Stimulated activated naive CD8-positive, alpha-beta T cell treated with anti-CD3 and anti-CD28 coated beads, Interleukin-15, Interleukin-2, amounts not matched to agents 100 U/mL and 50 U/mL, for 24 hours (primary cell): ENCODE data around the gene LMO4.

Experiments
- ATAC-seq: fragments of 150-1000 bp; cut with Tn5 transposase; one replicate; pipeline ENCODE4 v1.10.0; 2021
- DNase-seq: peaks from one replicate; pipeline ENCODE4 v3.0.0; 2021

LMO4 gene

DNA sequence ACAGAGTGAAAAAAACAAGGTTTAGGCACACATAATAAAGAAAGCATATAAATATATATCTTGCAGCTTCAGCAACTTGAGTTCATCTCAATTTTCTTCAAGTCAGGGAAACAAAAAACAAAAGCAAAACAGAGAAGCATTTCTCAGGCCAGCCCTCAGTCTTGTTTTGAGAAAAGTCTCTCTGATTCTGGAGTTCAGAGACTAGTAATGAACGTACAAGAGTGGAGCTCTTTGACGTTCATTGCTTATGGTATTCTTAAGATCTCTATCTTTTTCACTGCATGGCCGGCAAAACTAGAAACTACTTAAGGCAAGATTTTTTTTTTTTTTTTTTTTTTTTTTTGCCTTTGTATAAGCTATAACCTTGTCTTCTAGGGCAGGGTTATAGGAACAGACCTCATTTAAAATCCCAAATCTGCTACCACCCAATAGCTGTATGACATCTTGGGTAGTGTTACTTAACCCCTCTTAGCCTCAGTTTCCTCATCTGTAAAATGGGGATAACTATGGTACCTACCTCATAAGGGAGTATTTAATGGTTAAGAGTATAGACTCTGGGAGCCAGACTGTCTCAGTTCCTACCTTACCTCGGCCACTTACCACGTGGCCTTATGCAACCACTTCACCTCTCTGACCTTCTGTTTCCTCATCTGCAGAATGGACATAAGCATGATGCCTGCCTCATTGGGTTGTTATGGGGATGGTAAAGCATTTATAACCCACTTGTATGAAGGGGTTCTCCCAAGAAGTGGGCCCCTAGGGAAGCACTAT is 33.6 kb downstream of the LMO4 start:
- ATAC-seq, result no peak
- DNase-seq, result no peak

DNA sequence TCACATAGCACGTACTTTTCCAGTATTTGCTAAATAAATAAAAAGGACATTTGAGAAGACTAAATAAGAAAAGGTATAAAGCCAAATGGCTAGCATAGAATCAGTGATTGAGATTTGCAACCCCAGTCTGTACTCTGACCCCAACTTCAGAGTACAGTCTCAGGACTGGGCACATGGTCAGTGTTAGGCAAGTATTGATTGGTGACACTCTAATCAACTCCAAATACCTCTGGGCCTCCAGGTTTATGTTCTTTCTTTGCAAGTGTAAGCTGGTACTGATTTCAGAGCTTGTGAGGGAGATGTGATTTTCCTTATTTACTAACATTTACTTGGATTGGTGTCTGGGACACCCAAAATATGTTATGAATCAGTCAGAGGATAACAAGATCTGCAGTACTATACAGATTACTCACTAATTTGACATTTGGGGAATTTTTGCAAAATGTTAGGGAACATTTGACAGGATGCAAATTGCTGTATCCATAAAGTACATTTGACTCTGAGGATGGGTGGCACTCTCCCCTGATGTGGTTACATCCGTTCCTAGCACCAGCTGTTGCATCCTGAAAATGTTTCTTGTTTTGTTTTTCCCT is 34.2 kb downstream of the LMO4 start:
- DNase-seq (no peak), ATAC-seq (no peak)

DNA sequence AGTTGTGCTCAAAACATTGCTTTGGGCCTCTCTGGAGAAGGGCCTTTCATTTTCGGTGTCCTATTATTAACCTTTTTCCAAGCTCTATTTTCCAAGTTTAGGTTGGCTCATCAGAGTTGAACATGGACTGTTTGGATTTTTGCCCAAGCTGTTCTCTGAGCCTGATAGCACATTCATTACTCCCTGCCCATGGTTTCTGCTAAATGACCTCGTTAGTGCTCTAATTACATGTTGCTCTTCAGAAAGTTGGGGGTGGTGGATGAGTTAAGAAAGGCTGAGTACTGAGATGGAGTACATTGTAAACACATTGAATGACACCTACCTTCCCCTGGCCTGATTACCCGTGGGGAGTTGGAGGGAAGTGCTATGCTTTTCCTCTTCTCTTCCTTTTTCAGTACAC is 38.9 kb downstream of the LMO4 start:
- DNase-seq (no peak), ATAC-seq (no peak)

DNA sequence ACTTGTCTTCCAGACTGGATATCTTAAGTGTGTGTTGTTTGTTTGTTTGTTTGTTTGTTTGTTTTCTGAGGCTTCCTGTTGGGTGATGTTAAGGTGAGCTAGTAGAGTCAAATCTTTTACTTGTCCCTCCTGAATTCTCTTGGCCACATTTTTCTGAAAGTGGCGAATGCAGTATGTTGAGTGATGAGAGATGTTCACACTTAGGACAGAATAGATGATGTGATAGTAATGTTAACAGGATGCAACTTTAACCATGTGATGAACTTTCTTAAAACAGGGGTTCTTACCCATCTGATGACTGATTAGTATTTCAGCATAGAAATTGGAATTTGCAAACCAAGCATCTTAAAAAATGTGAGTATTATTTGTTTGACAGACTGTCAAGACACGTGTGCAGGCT is 40.2 kb downstream of the LMO4 start:
- DNase-seq (no peak), ATAC-seq (no peak)

DNA sequence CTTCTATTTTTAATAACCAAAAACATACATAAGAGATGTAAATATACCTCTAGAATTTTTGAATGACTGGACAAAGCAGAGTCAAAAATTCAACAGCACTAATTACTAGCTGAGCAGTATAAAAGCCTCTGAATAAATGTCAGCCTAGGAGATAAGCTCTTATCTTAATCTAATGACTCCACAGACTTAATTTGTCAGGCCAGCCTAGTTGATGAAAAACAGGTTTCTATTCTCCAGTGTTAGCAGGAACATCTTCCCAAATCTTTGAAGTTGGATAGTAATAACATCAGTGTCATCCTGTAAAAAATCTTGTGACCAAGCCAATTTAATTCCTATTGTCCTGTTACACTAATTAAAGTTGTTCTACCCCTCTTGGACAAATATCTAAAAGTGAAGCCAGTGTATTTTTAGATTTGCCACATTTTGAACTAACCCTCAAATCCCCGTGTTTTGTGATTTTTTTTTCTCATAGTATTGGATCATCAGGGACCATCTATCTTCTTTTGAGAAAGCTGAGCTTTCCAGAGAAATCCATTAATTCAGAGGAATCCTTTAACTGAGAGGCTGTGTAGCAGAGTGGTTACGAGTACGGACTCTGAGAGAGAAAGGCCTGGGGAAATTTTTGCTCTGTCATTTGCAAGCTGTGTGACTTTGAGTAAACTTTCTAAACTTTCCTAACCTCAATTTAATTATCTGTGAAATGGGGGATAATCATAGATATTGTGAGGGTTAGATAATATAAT is 41.2 kb downstream of the LMO4 start:
- ATAC-seq (no peak), DNase-seq (no peak)

DNA sequence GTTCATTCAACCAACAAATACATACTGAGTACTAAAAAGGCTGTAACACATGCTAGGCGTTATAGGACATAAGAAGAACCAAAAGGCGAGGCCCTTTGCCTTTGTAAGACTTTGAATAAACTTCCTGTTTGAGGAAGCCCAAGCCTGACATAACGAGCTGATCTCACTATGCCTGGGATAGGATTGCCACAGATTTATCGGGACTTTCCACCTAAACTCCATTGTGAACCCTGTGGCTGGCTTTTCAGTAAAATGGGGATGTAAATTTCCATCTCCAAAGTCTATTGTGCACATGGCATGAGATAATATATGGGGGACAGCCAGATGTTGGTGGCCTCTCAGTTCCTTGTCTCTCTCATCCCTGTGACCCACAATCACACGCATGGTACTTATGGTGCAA is 41.9 kb downstream of the LMO4 start:
- DNase-seq (no peak), ATAC-seq (no peak)

DNA sequence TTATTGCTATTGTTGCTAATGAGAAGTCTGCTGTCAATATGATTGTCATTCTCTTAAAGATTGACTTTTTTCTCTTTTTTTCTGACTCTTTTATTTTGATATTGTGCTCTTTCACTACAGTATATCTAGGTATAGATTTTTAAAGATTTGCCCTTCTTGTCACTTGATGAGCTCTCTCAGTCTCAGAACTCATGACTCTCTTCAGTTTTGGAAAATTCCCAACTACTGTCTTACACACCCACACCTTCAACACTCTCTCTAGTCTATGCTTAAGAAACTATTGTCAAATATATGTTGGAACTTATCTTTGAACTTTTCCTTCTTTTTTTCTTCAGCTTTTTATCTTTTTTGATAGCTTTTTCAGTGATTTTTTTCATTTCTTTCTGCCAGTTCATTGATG is 50.6 kb downstream of the LMO4 start:
- DNase-seq (no peak), ATAC-seq (no peak)

DNA sequence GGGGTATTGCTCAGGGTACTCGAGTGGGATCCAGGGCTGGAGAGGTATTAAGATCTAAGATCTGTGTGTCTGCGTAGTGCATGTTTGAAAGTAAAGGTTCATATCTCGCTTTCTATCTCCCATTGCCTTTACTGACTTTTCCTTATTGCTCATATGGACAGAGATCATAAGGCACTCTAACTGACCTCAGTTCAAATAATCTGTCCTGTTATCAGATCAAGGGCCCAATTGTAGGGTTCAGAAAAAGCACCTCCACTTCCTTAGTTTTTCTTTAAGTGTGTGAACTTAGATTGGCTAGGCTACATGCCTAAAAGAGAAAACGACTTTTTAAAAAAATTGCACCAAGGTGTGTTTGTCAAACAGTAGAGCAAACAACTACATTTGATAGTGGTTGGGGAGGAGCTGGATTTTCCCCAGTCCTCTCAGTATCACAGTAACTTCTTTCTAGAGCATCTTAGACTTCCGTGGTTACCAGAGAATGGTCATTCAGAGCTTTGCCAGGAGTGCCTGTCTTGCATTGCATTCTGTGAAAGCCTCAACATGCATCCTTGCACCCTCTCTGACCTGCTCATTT is 57.6 kb downstream of the LMO4 start:
- ATAC-seq, result no peak
- no peak for DNase-seq

DNA sequence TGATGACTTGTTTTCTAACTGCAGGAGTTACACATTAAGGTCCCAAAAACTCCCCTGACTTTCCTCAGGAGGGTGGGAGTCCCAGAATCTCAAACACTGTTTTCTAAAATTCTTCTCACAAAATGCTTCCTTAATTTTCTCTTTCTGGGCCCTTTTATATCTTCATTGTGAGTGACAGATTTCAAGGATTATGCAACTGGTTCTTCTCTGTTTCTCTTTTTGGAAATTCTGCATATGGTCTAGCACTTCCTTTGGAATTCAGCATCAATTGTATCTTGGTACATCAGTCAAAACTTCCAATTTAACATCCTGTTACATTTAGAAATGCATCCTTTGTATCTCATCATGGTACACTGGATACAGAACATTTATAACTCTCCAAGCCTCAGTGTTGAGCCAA is 59.7 kb downstream of the LMO4 start:
- ATAC-seq, result no peak
- DNase-seq, result no peak

DNA sequence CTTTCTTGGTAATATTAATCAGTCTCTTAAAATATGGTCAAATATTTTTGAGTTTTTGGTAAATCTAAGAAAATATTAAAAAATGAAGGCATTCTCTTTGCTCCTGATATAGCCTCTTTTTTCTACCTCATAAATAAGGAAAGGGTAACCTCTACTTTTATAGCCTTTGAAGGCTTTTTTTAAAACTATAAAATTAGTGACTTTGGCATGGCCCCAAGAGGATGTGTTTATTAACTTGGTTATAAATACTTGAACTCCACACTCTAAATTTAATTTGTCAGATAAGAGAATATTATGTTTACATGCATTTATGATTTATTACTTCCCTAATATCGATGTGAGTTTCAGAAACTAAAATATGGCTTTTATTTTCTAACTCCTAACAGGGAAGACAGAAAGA is 60.3 kb downstream of the LMO4 start:
- DNase-seq (no peak), ATAC-seq (no peak)

DNA sequence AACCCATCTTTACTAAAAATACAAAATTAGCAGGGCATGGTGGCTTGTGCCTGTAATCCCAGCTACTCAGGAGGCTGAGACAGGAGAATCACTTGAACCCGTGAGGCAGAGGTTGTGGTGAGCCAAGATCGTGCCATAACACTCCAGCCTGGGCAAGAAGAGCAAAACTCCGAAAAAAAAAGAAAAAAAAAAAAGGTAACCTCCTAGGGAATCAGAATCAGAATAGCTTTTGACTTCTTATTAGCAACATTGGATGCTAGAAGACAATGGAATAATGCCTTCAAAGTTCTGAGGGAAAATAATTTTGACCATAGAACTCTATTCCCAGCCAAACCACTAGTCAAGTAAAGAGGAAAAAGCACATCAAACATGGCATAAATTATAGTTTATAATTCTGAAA is 60.9 kb downstream of the LMO4 start:
- ATAC-seq (no peak), DNase-seq (no peak)

DNA sequence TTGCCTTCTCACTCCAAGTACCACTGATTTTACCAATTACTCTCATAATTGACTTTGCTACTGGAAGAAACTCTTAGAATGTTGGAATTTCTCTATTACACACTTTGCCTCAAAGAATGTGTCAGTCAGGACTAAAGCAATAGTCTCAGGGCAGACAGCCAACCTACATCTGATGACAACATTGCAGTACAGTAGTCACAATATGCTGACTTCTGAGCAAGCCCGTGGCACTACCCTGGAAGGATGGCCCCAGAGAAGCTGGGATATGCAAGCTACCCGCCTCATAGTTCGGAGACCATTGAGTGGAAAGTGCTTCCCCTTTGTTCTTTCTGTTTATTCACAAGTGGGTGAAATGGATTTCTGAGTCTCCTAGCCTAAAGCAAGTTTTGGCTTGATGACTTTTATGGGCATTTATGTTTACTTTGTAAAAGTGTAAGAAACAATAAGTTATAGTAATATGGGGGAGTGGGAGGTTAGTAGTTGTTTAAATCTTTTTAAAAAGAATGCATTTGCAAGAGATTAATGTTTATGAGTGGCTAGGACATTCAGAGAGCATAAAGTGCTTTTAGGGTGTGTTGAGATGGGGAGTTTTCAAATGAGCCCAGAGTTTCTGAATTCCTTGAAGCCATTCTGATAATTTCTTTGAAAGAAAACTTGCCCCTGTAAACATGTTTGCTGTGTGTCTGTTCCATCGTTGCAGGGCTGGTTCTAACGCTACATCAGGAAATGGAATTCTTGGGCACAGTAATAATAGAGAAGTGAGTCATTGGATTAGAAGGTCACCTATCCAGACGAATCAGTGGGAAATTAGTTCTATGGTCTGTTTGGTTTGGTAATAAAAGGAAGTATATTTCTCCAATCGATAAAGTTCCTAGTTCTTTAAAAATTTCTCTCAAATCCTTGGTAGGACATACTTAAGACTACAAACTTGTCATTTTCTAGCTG is 63.8 kb downstream of the LMO4 start:
- no peak for DNase-seq
- ATAC-seq, result no peak

DNA sequence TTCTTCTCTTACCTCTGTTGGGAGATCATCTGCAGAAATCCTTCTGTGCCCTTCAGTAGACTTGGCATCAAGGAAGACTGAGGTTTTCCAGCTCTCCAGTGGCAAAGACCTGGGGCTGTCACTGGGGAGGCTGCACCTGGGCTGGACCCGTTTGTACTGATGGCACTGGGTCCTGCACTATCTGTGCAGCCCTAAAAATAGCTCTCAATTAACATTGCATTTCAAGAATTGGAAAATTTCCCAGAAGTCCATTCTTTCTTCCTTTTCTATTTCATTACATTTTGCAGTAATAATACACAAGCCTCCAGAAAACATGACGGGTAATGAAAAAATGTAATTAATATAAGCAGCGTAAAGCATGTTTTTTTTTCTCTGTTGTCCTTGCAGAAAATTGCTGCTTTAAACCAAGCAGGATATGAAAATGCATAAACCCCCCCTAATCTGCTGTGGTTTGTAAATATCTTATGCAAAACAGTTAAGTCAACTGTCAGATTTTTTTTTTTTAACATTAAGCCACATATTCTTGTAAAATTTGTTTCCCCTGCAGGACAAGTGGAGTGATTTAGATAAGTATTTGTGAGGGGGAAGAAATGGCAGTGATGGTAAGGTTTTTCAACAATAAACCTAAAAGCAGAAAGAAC is 64.9 kb downstream of the LMO4 start:
- ATAC-seq, result no peak
- DNase-seq, result no peak

DNA sequence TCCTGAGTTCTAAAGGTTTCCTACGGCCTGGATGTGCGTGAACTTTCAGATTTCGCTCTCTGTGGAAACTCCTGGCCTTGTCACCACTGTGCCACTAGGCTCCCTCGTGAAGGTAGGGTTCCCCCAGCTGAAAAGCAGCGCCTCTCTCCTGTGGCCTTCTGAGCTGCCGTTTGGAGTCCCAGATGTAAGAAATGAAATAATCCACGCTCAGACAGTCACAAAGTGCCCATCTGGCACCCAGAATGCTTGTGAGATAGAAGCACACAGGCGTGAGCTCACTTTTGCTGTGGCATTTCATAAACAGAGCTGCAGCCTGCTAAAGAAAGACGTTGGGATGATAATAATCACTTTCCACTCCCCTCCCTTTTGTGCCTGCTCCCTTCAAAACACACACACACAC is 65.8 kb downstream of the LMO4 start:
- ATAC-seq (no peak), DNase-seq (no peak)

DNA sequence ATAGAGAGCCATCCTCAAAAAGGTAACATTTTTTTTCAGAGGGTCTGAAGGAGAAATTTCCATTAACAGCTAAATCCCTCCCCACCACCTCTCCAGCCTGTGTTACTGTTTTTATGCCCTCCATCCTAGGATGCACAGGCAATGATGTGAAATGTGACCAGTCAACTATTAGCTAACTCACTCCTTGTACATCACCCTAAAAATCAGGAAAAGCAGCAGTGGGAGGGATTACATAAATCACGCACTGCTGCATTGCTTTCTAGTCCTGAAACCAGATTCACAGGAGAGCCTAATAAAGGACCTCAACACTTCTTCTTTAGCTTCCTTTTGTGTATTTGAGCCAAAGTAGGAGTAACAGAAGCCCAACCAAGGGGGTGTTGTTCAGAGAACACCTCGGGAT is 66.3 kb downstream of the LMO4 start:
- ATAC-seq, result no peak
- DNase-seq, result no peak
